Thyroid gland (tissue), 4 donors: ENCODE results near the gene ZNF320. TPM values are rescaled to one million over a fixed set of nuclear protein-coding genes. Genes with fewer than 3 reads are reported as not detected.
"Not testable (repeated sequence)": the region's sequence is repeated elsewhere in the genome, so short reads cannot be mapped to it uniquely, and the experiment has no call there.

Experiments used
- DNase-seq, 2 donors: peaks; one replicate each; pipeline ENCODE4 v3.0.0-alpha.2; 2019
- H3K27ac ChIP-seq, 3 donors: fragments of 200-600 bp; sonication (generic); 1 replicate in 2 of 3; 2 replicates in 1 of 3; pipeline ENCODE4 v1.5.1; 2016 to 2019; ENCODE audit warnings: mild to moderate bottlenecking in 1 of 3, moderate library complexity in 1 of 3
- H3K27me3 ChIP-seq: fragments of 200-600 bp; sonication (generic); one replicate; pipeline ENCODE4 v1.5.1; 2019
- H3K36me3 ChIP-seq, 2 donors: fragments of 200-600 bp; sonication (generic); one replicate each; pipeline ENCODE4 v1.5.1; 2016 to 2019
- H3K4me1 ChIP-seq, 2 donors: fragments of 200-600 bp; sonication (generic); one replicate each; pipeline ENCODE4 v1.5.1; 2017 to 2019
- H3K4me3 ChIP-seq, 3 donors: fragments of 200-600 bp; sonication (generic); replicated peaks in 1 of 3; 1 replicate in 2 of 3; 2 replicates in 1 of 3; pipeline ENCODE4 v1.5.1; 2016; ENCODE audit warnings: mild to moderate bottlenecking in 1 of 3
- H3K9me3 ChIP-seq: fragments of 200-600 bp; sonication (generic); one replicate; pipeline ENCODE4 v1.5.1; 2017
- CTCF ChIP-seq, 6 experiments: fragments of 200-600 bp in 3 of 6; fragments of 450-650 bp in 3 of 6; sonication (generic) in 3 of 6; IDR thresholded peaks; one replicate each; pipeline ENCODE4 v1.5.1; 2016 to 2019; ENCODE audit warnings: antibody characterized with exemption in 6 of 6, mild to moderate bottlenecking in 2 of 6, inconsistent platforms in 1 of 6, moderate library complexity in 1 of 6
- POLR2A ChIP-seq, 2 donors: fragments of 450-650 bp; IDR thresholded peaks; one replicate each; pipeline ENCODE4 v1.6.1; 2017; ENCODE audit warnings: antibody characterized with exemption in 2 of 2, mild to moderate bottlenecking in 2 of 2, moderate library complexity in 1 of 2
- WGBS, 2 donors: methylation state at CpG; one replicate each; pipeline ENCODE4 v1.1.5; 2017; 5-methylcytosine and 5-hydroxymethylcytosine counted together
- intact Hi-C: fragments of 100-400 bp; cut with DNase I; formaldehyde crosslinking; loops from one replicate; pipeline ENCODE4 v1.15.1; 2023
- small RNA-seq: library from RNA; depleted of rRNA; stranded (forward); fragments of <200 nt; gene quantifications from one replicate; pipeline ENCODE3, GENCODE V24; 2016
- total RNA-seq, 4 donors: library from RNA; depleted of rRNA; stranded (reverse); fragments of >200 nt; gene quantifications; one replicate each; pipeline ENCODE4 v1.2.3, GENCODE V29; 2016

The ZNF320 gene
- total RNA-seq, 4 donors from 2014 or later: 24.6 to 33.5 (median 27.5) TPM

- TF ChIP-seq POLR2A (IDR thresholded peaks at IDR 0.05): peak in 1 of 2 donors; percentile 56
- TF ChIP-seq CTCF (IDR thresholded peaks at IDR 0.05): peak in 1 of 6 experiments; percentile 23
- H3K4me3 ChIP-seq: peak within 1 kb of the TSS; percentile 27 to 70 (median 49)
- 2 to 20% methylated on average over 18 to 19 of the region's 43 CpGs for WGBS, 2 donors
Measured at GRCh38 chr19:52857378-52858191, 39.9 kb downstream of the ZNF320 start, which contains the start of gene ZNF468. Gene ZNF468, minus strand, starts transcription at chr19:52857619. Its CDS starts 3,347 bp downstream, at chr19:52854272.

GRCh38 chr19:52856540-52857377, 40.7 kb downstream of the ZNF320 start:
- Histone ChIP-seq H3K4me3 (peak overlapping the region; percentile 27 to 70 (median 49)), H3K36me3 (peaks cover 0 to 14% of the 10 kb centered on the region in 2 donors), H3K27ac (peak overlapping the region in 1 of 3 donors; percentile 36)
- peak; percentile 24 to 25 for DNase-seq
- intact Hi-C loops, H3K27me3 ChIP-seq, H3K4me1 ChIP-seq, H3K9me3 ChIP-seq: not testable (repeated sequence)
- 2 to 5% methylated on average over 24 to 31 of the region's 31 CpGs for WGBS, 2 donors

More at GRCh38 chr19:52857378-52858191, 39.9 kb downstream of the ZNF320 start, which contains the start of gene ZNF468:
- H3K36me3 ChIP-seq: peaks cover 0 to 14% of the 10 kb centered on the region in 2 donors
- peak within 1 kb of the TSS in 1 of 3 donors; percentile 36 for H3K27ac ChIP-seq
- peak; percentile 74 to 79 for DNase-seq
- H3K27me3 ChIP-seq, H3K9me3 ChIP-seq, H3K4me1 ChIP-seq, intact Hi-C loops: not testable (repeated sequence)

Small RNA genes within 50 kb of the gene (small RNA-seq; reads per million reads assigned to genes)
- gene ZNF320: not detected

Other genes starting within 250 kb of the ZNF320 start
- gene ZNF611, start 162.6 kb downstream of the ZNF320 start, total RNA-seq: 10 to 100 TPM; 12.8 to 34.8 (median 24.5) TPM
- 10 to 100 TPM in 3 of 4 donors, 1 to 10 TPM in 1; 8.8 to 15.3 (median 12.4) TPM for gene ZNF600, start 110.8 kb downstream of the ZNF320 start, total RNA-seq
- 10 to 100 TPM; 14.4 to 22.8 (median 21.6) TPM for gene ZNF28, start 76.0 kb downstream of the ZNF320 start, total RNA-seq
- 10 to 100 TPM; 33.3 to 51.4 (median 41.6) TPM for gene ZNF468, start 40.0 kb downstream of the ZNF320 start, total RNA-seq
- gene ZNF888, start 25.8 kb upstream of the ZNF320 start, total RNA-seq: 1 to 10 TPM; 3.3 to 8.3 (median 6.8) TPM
- 10 to 100 TPM in 2 of 4 donors, 1 to 10 TPM in 2; 6.3 to 17.5 (median 12.2) TPM for gene ZNF816, start 65.2 kb upstream of the ZNF320 start, total RNA-seq
- not detected for gene ERVV-1, start 116.3 kb upstream of the ZNF320 start, total RNA-seq
- under 1 TPM in 1 of 4 donors, not detected in 3; 0.40 TPM for gene ERVV-2, start 147.1 kb upstream of the ZNF320 start, total RNA-seq
- gene ZNF160, start 205.8 kb upstream of the ZNF320 start, total RNA-seq: 100 to 1,000 TPM in 1 of 4 donors, 10 to 100 TPM in 3; 61.0 to 109 (median 81.4) TPM
- 10 to 100 TPM; 14.5 to 37.6 (median 18.9) TPM for gene ZNF415, start 235.3 kb upstream of the ZNF320 start, total RNA-seq